ENCODE results near the gene AQP3.

The AQP3 gene

GRCh38 chr9:33446240-33446945 is 1.0 kb downstream of the AQP3 start:
- no peak for DNase-seq (ENCODE audit: low read depth)
- H3K4me3 ChIP-seq (ENCODE audit: low read depth, low read length) = peak overlapping the region; percentile 67
- no peak for TF ChIP-seq CTCF (IDR thresholded peaks at IDR 0.05; ENCODE audit: control insufficient read depth, extremely low read depth, insufficient read depth)

- no peak for TF ChIP-seq CTCF (IDR thresholded peaks at IDR 0.05; ENCODE audit: control insufficient read depth, extremely low read depth, insufficient read depth)
- no peak for DNase-seq (ENCODE audit: low read depth)
- peak overlapping the region; percentile 67 for H3K4me3 ChIP-seq (ENCODE audit: low read depth, low read length)
These were observed 1.8 kb downstream of the AQP3 start for GRCh38 chr9:33445389-33446239.

GRCh38 chr9:33443464-33444154 is 3.8 kb downstream of the AQP3 start:
- H3K4me3 ChIP-seq (ENCODE audit: low read depth, low read length) = no peak overlapping the region
- no peak for DNase-seq (ENCODE audit: low read depth)
- no peak for TF ChIP-seq CTCF (IDR thresholded peaks at IDR 0.05; ENCODE audit: control insufficient read depth, extremely low read depth, insufficient read depth)

GRCh38 chr9:33443047-33443446 is 4.3 kb downstream of the AQP3 start:
- no peak for TF ChIP-seq CTCF (IDR thresholded peaks at IDR 0.05; ENCODE audit: control insufficient read depth, extremely low read depth, insufficient read depth)
- no peak overlapping the region for H3K4me3 ChIP-seq (ENCODE audit: low read depth, low read length)
- no peak for DNase-seq (ENCODE audit: low read depth)

- DNase-seq (ENCODE audit: low read depth) = no peak
- no peak overlapping the region for H3K4me3 ChIP-seq (ENCODE audit: low read depth, low read length)
- no peak for TF ChIP-seq CTCF (IDR thresholded peaks at IDR 0.05; ENCODE audit: control insufficient read depth, extremely low read depth, insufficient read depth)
These were observed 5.3 kb downstream of the AQP3 start for GRCh38 chr9:33442125-33442524.

GRCh38 chr9:33440609-33441008 is 6.8 kb downstream of the AQP3 start:
- DNase-seq (ENCODE audit: low read depth) = no peak
- no peak overlapping the region for H3K4me3 ChIP-seq (ENCODE audit: low read depth, low read length)
- no peak for TF ChIP-seq CTCF (IDR thresholded peaks at IDR 0.05; ENCODE audit: control insufficient read depth, extremely low read depth, insufficient read depth)
